GM21515 (cell line): Measurements from ENCODE around the gene TRIM47.
"Not testable (repeated sequence)": the region's sequence is repeated elsewhere in the genome, so short reads cannot be mapped to it uniquely, and the experiment has no call there.

Experiments used
- ATAC-seq: cut with Tn5 transposase; IDR thresholded peaks from one replicate; pipeline ENCODE4 v1.9.1; 2021; ENCODE audit not compliant: unreplicated experiment

TRIM47 gene

GRCh38 chr17:75892556-75893224 lies 14.3 kb upstream of the TRIM47 start:
- no peak for ATAC-seq

- no peak for ATAC-seq
These were observed 13.5 kb upstream of the TRIM47 start for GRCh38 chr17:75891605-75892555.

DNA sequence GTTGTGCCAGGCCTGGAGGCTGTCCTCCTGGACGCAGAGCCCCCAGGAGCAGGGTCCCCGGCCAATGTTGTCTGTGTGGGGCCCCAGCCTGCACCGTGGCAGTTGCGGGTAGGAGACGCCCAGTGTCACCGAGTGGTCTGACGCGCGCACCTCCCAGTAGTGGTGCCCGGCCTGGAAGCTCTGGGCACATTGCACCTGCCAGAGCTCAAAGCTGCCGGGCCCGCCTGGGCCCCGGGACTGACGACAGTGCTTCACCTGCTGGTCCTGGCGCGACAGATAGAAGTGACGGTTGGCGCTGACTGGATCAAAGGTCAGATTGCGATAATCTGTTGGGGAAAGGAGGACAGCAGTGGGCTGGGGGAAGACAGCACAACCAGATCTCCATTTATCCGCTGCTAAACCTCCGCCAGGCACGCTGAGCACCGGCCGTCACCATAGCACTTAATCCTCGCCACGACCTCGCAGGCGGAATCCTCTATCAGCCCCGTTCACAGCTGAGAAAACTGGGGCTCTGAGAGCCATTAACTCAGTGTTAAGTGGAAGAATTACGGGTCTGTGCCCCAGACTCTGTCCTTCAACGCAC lies 12.7 kb upstream of the TRIM47 start:
- ATAC-seq: no peak

- no peak for ATAC-seq
These were observed 11.1 kb upstream of the TRIM47 start for GRCh38 chr17:75889454-75889853.

- ATAC-seq: no peak
These were observed 10.1 kb upstream of the TRIM47 start for GRCh38 chr17:75888484-75888883.

- not testable (repeated sequence) for ATAC-seq
These were observed 7.5 kb upstream of the TRIM47 start for GRCh38 chr17:75885860-75886259.

- no peak for ATAC-seq
These were observed 7.0 kb upstream of the TRIM47 start for GRCh38 chr17:75885431-75885830.

GRCh38 chr17:75881678-75882454 lies 3.5 kb upstream of the TRIM47 start:
- no peak for ATAC-seq

DNA sequence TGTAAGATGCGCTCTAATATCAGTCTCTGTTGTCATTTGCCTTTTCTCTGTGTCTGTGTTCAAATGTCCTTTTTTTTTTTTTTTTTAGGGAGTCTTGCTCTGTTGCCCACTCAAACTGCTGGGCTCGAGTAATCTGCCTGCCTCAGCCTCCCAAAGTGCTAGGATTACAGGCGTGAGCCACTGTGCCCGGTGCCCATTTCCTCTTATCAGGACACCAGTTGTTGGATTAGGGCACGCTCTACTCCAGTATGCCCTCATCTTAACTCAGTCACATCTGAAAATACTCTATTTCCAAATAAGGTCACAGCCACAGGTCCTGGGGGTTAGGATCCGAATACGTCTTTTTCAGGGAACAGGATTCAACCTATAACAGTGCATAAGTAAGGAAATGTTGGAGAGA lies 1.9 kb upstream of the TRIM47 start:
- ATAC-seq: no peak

DNA sequence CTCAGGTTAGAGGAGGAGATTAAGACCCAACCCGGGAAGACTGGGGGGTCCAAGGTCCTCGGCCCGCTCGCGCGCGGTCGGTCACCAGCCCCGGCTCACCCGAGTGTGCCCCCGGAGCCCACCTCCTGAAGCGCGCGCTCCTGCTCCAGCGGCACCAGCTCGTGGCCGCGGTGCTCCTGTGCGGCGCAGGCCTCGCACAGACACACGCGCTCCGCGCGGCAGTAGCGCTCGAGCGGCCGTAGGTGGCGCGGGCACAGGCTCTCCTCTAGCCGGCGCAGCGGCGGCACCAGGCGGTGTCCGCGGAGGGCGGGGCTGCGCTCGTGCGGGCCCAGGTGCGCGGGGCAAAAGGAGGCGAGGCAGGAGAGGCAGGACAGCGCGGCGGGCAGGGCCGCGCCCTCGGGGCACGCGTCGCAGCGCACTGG lies 618 bp downstream of the TRIM47 start:
- ATAC-seq: no peak

DNA sequence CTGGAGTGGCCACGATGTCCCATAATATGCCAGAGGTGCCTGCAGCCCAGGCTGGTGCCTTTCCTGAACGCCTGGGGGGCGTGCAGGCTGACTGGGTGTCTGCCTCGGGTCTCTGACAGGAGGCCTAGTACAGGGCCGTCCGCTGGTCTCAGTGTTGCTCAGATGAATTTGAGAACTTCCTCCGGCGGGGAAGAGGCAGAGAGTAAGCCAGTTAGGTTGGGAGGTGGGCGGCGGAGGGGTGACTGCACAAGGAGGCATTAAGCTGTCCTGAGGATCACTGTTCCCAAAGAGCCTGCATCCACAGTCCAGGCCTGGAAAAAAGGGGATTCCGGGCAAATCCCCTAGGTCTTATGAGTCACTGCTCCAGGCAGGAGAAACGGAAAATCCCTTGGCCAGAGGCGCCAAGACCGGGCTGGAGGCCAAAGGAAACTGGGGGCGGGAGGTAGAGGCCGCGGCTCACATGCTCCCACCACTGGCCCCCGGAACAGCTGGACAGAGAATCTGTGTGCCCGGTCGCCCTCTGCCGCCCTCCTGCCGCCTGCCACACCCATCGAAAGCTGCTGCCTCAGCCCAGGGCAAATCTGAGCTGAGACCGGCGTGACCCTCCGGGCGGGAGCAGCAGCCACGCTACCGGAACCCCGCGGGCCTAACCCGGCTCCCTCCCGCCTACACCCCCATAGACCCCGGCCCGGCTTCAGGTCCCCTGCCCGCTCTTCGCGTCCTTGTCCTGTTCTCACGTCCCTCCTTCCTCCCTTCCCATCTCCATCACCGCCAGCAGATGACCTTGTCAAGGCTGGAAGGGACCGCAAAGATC lies 1.2 kb downstream of the TRIM47 start:
- ATAC-seq: no peak

- ATAC-seq: no peak
These were observed 2.0 kb downstream of the TRIM47 start for GRCh38 chr17:75876190-75876937.

- ATAC-seq: no peak
These were observed 2.5 kb downstream of the TRIM47 start for GRCh38 chr17:75875940-75876189.

DNA sequence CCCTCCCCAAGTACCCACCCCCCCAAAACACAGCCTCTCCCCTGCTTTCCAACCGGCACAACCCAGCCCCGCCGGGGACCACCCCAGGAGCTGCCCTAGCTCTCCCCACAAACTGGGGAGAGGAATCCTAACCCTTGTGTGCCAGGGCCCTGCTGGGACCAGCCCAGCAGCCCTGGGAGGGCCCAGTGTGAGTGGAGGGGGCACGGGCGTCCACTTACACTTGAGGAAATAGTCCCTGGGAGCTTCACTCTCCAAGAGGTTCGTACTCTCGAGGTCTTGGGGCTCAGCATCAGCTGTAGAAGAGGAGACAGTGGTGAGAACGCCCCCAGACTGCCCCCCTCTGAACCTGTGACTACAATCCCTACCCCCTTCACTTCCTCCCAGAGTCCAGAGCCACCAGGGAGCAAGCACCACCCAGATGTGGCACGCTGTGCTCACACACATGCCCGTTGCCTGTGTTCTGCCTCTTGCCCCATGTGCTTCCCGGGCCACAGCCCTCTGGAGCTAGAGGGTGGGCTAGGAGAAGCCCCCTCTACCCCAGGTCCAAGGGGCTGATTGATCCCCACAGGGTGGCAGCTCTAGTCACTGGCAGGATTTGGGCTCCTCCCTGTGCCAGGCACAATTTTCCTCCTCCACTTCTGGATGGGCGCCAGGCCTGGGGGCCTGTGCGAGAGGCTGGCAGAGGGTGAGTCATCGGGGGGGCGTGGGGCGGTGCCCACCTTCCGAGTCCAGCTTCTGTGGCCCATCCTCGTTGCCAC lies 3.0 kb downstream of the TRIM47 start:
- ATAC-seq: no peak

DNA sequence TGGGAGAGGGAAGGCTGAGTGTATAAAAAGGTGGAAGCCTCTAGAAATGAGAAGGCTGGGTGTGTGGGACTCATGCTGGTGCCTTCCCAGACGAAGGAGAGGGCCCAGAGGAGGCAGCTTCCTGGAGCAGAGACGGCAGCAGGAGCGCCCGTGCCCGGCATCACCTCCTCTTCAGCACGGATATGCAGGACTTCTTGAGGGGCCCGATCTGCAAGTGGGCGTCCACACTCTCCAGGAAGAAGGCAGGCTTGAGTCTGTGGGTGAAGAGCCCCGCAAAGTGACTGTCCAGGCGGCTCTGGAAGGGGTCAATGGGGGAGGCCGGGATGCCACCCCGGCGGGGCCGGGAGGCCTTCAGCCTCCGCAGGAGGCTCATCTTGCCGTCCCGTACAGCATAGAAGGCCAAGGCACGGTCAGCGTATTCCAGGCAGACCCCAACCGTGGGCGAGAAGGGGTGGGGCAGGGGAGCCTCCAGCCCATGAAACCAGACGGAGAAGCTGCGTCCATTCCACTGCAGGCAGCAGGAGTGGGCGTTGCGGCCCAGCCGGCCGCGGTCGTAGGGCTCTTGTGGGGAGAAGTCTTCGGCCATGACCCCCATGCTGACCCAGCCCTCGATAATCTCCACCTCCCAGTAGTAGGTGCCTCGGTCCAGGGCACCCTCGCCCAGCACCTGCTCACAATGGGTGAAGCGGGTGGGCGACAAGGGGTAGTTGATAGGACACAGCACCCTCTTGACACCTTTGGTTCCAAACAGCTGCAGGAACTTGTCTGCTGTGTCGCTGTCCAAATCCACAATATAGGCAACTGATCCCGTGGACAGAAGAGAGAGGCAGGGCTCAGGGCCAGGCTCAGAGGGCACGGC lies 3.8 kb downstream of the TRIM47 start:
- ATAC-seq: no peak

- ATAC-seq: no peak
These were observed 4.6 kb downstream of the TRIM47 start for GRCh38 chr17:75873587-75874322.
